HG02943 (cell line): ENCODE measurements around the gene MTFR1L.

Source experiments
- ATAC-seq: cut with Tn5 transposase; IDR thresholded peaks from one replicate; pipeline ENCODE4 v1.9.1; 2021; ENCODE audit warnings: mild to moderate bottlenecking, low read depth, moderate library complexity; ENCODE audit not compliant: unreplicated experiment

The MTFR1L gene

DNA sequence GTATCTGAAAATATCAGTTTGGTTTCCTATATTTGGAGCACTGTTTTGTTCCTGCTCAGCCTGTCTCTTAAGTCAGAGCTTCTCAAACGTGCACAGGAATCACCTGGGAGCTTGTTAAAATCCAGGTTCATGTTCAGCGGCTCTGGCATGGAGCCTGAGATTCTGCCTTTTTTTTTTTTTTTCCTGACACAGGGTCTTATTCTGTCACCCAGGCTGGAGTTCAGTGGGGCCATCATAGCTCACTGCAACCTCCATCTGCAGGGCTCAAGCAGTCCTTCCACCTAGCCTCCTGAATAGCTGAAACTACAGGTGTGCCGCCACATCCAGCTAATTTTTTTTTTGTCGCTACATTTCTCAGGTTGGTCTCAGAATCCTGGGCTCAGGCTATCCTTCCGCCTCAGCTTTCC lies 32.0 kb upstream of the MTFR1L start:
- ATAC-seq = no peak

GRCh38 chr1:25790472-25790871 lies 29.3 kb upstream of the MTFR1L start:
- ATAC-seq = no peak

- ATAC-seq = no peak
These were observed 27.6 kb upstream of the MTFR1L start for GRCh38 chr1:25792115-25792514.

DNA sequence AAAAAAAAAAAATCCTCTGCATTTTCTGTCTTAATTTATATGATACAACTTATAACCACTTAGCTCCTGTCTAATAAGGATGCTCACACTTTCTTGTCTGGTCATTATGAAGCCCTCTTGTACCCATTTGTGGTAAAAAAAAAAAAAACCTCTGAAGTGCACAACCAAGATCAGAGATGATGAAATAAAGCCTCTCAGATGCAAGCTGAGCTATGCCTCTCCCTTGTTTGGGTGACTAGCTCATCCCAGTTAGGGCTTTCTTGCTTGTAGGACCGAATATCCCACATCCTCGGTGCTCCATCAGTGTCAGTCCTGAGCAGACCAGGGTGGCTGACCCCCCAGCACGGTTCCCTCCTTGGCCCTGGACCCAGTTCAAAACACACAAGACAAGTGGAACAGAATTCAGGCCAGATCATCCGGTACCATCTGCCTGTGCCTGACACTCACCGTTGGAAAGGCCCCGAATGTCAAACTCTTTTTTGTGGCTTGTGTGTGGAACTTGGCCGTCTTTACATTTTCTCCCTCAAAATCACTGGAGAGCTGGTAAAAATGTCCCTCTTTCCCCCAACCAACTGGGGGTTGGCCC lies 26.1 kb upstream of the MTFR1L start:
- ATAC-seq = no peak

GRCh38 chr1:25794325-25794724 lies 25.4 kb upstream of the MTFR1L start:
- no peak for ATAC-seq

GRCh38 chr1:25795211-25795610 lies 24.5 kb upstream of the MTFR1L start:
- ATAC-seq = no peak

DNA sequence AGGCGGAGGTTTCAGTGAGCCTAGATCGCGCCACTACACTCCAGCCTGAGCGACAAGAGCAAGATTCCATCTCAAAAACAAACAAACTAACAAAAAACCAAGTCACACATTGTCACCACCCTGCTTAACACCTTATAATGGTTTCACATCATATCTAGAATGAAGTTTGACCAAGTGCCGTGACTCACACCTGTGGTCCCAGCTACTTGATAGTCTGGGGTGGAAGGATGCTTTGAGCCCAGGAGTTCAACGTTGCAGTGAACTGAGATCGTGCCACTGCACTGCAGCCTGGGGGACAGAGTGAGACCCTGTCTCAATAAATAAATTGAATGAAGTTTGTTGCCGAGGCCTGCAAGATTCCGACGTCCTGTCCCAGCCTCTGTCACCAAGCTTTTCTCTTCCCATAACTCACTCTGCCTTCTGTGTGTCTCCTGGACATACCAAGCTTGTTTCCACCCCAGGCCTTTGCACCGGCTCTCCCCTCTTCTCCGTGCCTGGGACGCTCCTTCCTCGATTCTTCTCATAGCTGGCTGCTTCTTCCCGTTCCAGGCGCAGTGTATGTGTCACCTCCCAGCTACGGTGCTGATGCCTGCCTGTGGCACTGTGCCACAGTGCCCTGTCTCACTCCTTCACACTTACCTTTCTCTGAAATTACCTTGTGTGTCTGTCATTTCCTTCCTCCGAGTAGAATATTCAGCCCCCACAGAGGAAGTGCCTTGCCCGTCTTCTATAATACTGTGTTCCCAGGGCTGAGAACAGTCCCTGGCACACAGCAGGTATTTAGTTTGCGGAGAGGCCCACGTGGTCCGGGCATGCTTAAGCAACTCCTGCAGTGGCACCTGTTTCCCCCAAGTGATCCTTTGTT lies 23.6 kb upstream of the MTFR1L start:
- ATAC-seq = no peak

- ATAC-seq = no peak
These were observed 22.8 kb upstream of the MTFR1L start for GRCh38 chr1:25796811-25797458.

DNA sequence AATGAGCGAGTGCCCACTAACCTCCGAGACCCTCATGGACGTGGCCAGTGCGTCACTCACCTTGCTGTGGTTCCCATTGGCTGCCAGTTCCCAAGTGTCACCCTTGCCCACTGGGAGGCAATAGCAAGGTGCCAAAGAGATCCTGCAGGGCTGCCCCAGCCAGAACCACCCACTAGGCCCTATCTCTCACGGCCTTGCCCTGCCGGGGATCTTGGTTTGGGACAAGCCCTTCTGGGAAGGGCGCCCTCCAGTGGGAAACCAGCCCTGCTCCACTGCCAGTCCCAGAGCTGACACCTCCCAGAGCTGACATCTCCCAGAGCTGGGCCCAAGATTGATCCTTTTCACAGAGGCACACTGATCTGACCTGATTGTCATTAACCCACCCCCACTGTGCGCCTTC lies 21.8 kb upstream of the MTFR1L start:
- no peak for ATAC-seq

- no peak for ATAC-seq
These were observed 20.9 kb upstream of the MTFR1L start for GRCh38 chr1:25798666-25799351.

DNA sequence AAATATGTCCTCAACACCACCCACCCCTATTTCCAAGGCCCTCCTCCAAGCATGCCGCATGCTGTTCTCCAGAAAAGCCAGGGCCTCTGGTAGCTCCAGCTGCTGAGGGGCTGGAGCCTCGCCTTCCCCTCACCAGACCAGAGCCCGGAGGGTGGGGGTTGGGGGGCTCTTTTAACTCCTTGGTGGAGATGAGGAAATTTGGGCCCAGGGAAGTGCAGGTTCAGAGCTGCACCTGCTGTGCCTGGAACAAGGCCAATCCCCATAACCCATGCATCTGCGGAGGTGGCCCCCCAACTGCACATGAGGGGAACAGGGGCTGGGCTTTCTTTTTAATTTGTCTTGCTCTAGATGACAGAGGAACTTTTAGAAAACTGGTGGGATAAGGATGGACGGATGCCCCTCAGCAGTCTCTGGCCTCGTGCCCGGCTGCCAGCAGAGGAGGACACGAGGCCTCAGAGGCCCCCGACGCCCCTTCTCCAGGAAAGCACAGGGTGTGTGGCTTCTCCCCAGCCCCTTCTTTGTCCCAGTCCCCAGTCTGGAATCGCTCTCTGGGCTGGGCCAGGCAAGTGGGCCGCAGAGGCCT lies 20.3 kb upstream of the MTFR1L start:
- ATAC-seq = no peak

- no peak for ATAC-seq
These were observed 19.6 kb upstream of the MTFR1L start, which contains the start of gene SELENON for GRCh38 chr1:25799935-25800702. TSS of gene SELENON (plus strand) at chr1:25800193. CDS start at chr1:25800231, 38 bp downstream.

- no peak for ATAC-seq
These were observed 18.9 kb upstream of the MTFR1L start for GRCh38 chr1:25800703-25801377.

- ATAC-seq = no peak
These were observed 16.8 kb upstream of the MTFR1L start for GRCh38 chr1:25802915-25803314.

- no peak for ATAC-seq
These were observed 16.4 kb upstream of the MTFR1L start for GRCh38 chr1:25803368-25803767.

DNA sequence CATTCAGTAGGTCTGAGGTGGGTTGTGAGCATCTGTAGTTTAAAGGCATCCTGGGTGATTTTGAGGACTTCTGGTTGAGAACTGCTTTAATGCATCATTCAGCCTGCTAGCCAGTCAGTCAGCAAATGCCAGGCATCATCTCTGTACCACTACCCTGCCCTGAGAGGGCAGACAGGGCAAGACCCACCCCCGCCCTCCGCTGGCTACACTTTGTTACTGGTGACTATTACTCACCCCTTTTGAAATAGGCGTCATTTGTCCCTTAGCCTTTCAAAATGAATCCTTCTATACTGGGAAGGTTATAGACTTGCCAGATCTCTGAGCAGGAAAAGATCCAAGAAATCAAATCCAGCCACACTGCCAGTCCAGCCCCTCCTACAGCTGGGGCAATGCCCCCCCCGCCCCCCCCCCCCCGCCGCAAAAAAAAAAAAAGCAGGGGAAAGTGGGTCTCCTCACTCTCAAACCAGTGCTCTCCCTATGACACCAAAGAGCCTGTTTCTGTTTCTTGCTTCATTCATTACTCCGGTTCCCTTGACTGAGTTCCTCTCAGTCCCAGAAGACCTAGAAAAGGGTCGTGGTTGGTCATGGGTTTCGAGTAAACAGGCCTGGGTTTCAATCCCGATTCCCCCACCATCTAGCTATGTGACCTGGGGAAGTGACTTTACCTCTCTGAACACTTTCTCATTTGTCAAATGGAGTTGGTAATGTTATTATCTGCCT lies 15.3 kb upstream of the MTFR1L start:
- no peak for ATAC-seq

GRCh38 chr1:25804964-25805862 lies 14.5 kb upstream of the MTFR1L start:
- no peak for ATAC-seq

GRCh38 chr1:25805863-25806225 lies 13.9 kb upstream of the MTFR1L start:
- ATAC-seq = no peak
